MM.1S (cell line): ENCODE data around the gene SNU13.

Experiments
- CTCF ChIP-seq: fragments of 300-600 bp; sonication (generic); IDR thresholded peaks from 2 replicates; pipeline ENCODE4 v1.5.1; 2016; ENCODE audit warnings: antibody characterized with exemption, low read length, mixed read lengths
- EZH2 ChIP-seq: fragments of 300-600 bp; sonication (generic); optimal IDR thresholded peaks from 2 replicates; pipeline ENCODE3; 2017; ENCODE audit warnings: low read depth, mild to moderate bottlenecking, antibody characterized with exemption, low read length, mixed read lengths
- EZH2phosphoT487 ChIP-seq: fragments of 300-600 bp; sonication (generic); IDR thresholded peaks from 2 replicates; pipeline ENCODE4 v1.6.1; 2018; ENCODE audit warnings: antibody characterized with exemption, low read length

GRCh38 chr22:41641854-41642253 lies 46.8 kb downstream of the SNU13 start:
- TF ChIP-seq CTCF = no peak
- no peak for TF ChIP-seq EZH2
- TF ChIP-seq EZH2phosphoT487 = no peak
